DOHH2 (cell line): ENCODE data around the gene ABCC2.

Experiments
- CTCF ChIP-seq: fragments of 200-600 bp; sonication (generic); IDR thresholded peaks from one replicate; pipeline ENCODE4 v1.5.1; 2014; ENCODE audit warnings: antibody characterized with exemption, mild to moderate bottlenecking, low read depth, low read length; ENCODE audit not compliant: poor library complexity, severe bottlenecking
- EZH2phosphoT487 ChIP-seq: fragments of 200-600 bp; sonication (generic); IDR thresholded peaks from 2 replicates; pipeline ENCODE4 v1.6.1; 2017; ENCODE audit warnings: borderline replicate concordance, mild to moderate bottlenecking, antibody characterized with exemption, low read length, moderate library complexity, mixed read lengths

GRCh38 chr10:99785646-99786045 is 3.2 kb downstream of the ABCC2 start:
- TF ChIP-seq CTCF = no peak
- TF ChIP-seq EZH2phosphoT487 = no peak
